Mesenchymal stem cell (in vitro differentiated cells and primary cell): ENCODE data around the gene TCP11L2.

Experiments
- DNase-seq: peaks from one replicate; pipeline ENCODE4 v3.0.0-alpha.2; 2013
- H2AFZ ChIP-seq: one replicate; pipeline ENCODE4 v1.6.1; 2013; ENCODE audit warnings: low read depth, mild to moderate bottlenecking, control low read depth, inconsistent platforms, low read length, moderate library complexity
- H2AK5ac ChIP-seq: 2 replicates; pipeline ENCODE4 v1.6.1; 2013; ENCODE audit warnings: low read length, moderate library complexity, mild to moderate bottlenecking, inconsistent platforms; ENCODE audit not compliant: severe bottlenecking
- H2BK120ac ChIP-seq: one replicate; pipeline ENCODE4 v1.6.1; 2013; ENCODE audit warnings: low read depth, mild to moderate bottlenecking, inconsistent platforms, low read length, moderate library complexity
- H2BK12ac ChIP-seq, 2 experiments: one replicate each; pipeline ENCODE4 v1.6.1; 2013; ENCODE audit warnings: inconsistent platforms in 2 of 2, low read length in 2 of 2, mild to moderate bottlenecking in 2 of 2, moderate library complexity in 2 of 2, control low read depth in 1 of 2
- H2BK15ac ChIP-seq: one replicate; pipeline ENCODE4 v1.6.1; 2013; ENCODE audit warnings: mild to moderate bottlenecking, low read depth, inconsistent platforms; ENCODE audit not compliant: poor library complexity, severe bottlenecking
- H2BK5ac ChIP-seq: 2 replicates; pipeline ENCODE4 v1.6.1; 2013; ENCODE audit warnings: low read depth, mild to moderate bottlenecking, low read length, control low read depth, inconsistent platforms; ENCODE audit not compliant: poor library complexity, severe bottlenecking
- H3K14ac ChIP-seq, 2 experiments: one replicate each; pipeline ENCODE4 v1.6.1; 2013; ENCODE audit warnings: inconsistent platforms in 2 of 2, low read length in 2 of 2, control low read depth in 1 of 2, mild to moderate bottlenecking in 1 of 2, moderate library complexity in 1 of 2
- H3K18ac ChIP-seq, 2 experiments: one replicate each; pipeline ENCODE4 v1.6.1; 2013; ENCODE audit warnings: inconsistent platforms in 2 of 2, low read length in 2 of 2, control low read depth in 1 of 2, low read depth in 1 of 2, mild to moderate bottlenecking in 1 of 2
- H3K23ac ChIP-seq, 2 experiments: one replicate each; pipeline ENCODE4 v1.6.1; 2013; ENCODE audit warnings: inconsistent platforms in 2 of 2, low read length in 2 of 2, mild to moderate bottlenecking in 2 of 2, moderate library complexity in 2 of 2, control low read depth in 1 of 2
- H3K27ac ChIP-seq: 2 replicates; pipeline ENCODE4 v1.5.1; 2013; ENCODE audit warnings: mild to moderate bottlenecking, moderate library complexity, low read length, control low read depth, inconsistent platforms; ENCODE audit not compliant: poor library complexity, severe bottlenecking
- H3K27me3 ChIP-seq, 2 experiments: 2 replicates each; pipeline versions ENCODE4 v1.6.1 to v1.7.0; 2013; ENCODE audit warnings: low read length in 2 of 2, mild to moderate bottlenecking in 2 of 2, moderate library complexity in 2 of 2, control low read depth in 1 of 2, inconsistent platforms in 1 of 2; ENCODE audit not compliant: control insufficient read depth in 1 of 2, insufficient read depth in 1 of 2
- H3K36me3 ChIP-seq, 2 experiments: 2 replicates each; pipeline versions ENCODE4 v1.6.1 to v1.7.0; 2013; ENCODE audit warnings: low read length in 2 of 2, control low read depth in 1 of 2, inconsistent platforms in 1 of 2, low read depth in 1 of 2, mild to moderate bottlenecking in 1 of 2; ENCODE audit not compliant: insufficient read depth in 2 of 2, control insufficient read depth in 1 of 2
- H3K4ac ChIP-seq, 2 experiments: one replicate each; pipeline ENCODE4 v1.6.1; 2013; ENCODE audit warnings: inconsistent platforms in 2 of 2, low read length in 2 of 2, mild to moderate bottlenecking in 2 of 2, moderate library complexity in 2 of 2, control low read depth in 1 of 2, low read depth in 1 of 2
- H3K4me1 ChIP-seq: 2 replicates; pipeline ENCODE4 v1.6.1; 2013; ENCODE audit warnings: low read depth, low read length, control low read depth; ENCODE audit not compliant: control insufficient read depth, insufficient read depth
- H3K4me2 ChIP-seq: 2 replicates; pipeline ENCODE4 v1.6.1; 2013; ENCODE audit warnings: low read length, mild to moderate bottlenecking, inconsistent platforms; ENCODE audit not compliant: poor library complexity, severe bottlenecking
- H3K4me3 ChIP-seq, 2 experiments: 2 replicates each; pipeline versions ENCODE4 v1.5.1 to v1.7.0; 2013; ENCODE audit warnings: low read length in 2 of 2, mild to moderate bottlenecking in 2 of 2, control low read depth in 1 of 2, low read depth in 1 of 2; ENCODE audit not compliant: insufficient read depth in 1 of 2
- H3K79me1 ChIP-seq: replicated peaks from 2 replicates; pipeline ENCODE4 v1.6.1; 2013; ENCODE audit warnings: mild to moderate bottlenecking, control low read depth, low read length, inconsistent platforms; ENCODE audit not compliant: poor library complexity, severe bottlenecking
- H3K9ac ChIP-seq: 2 replicates; pipeline ENCODE4 v1.7.0; 2013; ENCODE audit warnings: mild to moderate bottlenecking, low read length, moderate library complexity
- H3K9me3 ChIP-seq: 2 replicates; pipeline ENCODE4 v1.7.0; 2013; ENCODE audit warnings: mild to moderate bottlenecking, low read length; ENCODE audit not compliant: control insufficient read depth
- H4K8ac ChIP-seq: one replicate; pipeline ENCODE4 v1.6.1; 2013; ENCODE audit warnings: inconsistent platforms, mild to moderate bottlenecking, low read length, moderate library complexity
- H4K91ac ChIP-seq: one replicate; pipeline ENCODE4 v1.6.1; 2013; ENCODE audit warnings: mild to moderate bottlenecking, low read length, inconsistent platforms
- WGBS: methylation state at CpG from one replicate; pipeline ENCODE4 v1.1.7; 2013; ENCODE audit warnings: mixed read lengths; 5-methylcytosine and 5-hydroxymethylcytosine counted together

TCP11L2 gene

GRCh38 chr12:106315523-106315922 lies 13.0 kb downstream of the TCP11L2 start:
- Histone ChIP-seq H3K79me1 (no peaks in the 10 kb centered on the region), H3K36me3 (peaks cover 13 to 74% of the 10 kb centered on the region in 2 experiments), H3K9me3 (no peaks in the 10 kb centered on the region), H2BK15ac (no peak overlapping the region), H3K4ac (no peak overlapping the region), H3K27me3 (no peaks in the 10 kb centered on the region), H3K14ac (no peak overlapping the region), H2AK5ac (no peak overlapping the region), H2BK5ac (no peak overlapping the region), H3K18ac (no peak overlapping the region), H3K4me2 (no peak overlapping the region), H4K91ac (no peak overlapping the region), H2BK12ac (no peak overlapping the region), H4K8ac (no peak overlapping the region), H3K4me1 (peaks cover 3% of the 10 kb centered on the region), H2BK120ac (no peak overlapping the region), H2AFZ (no peak overlapping the region), H3K23ac (no peak overlapping the region), H3K9ac (no peak overlapping the region), H3K4me3 (no peak overlapping the region), H3K27ac (no peak overlapping the region)
- 70% methylated on average over 3 of the region's 4 CpGs for WGBS
- no peak for DNase-seq

DNA sequence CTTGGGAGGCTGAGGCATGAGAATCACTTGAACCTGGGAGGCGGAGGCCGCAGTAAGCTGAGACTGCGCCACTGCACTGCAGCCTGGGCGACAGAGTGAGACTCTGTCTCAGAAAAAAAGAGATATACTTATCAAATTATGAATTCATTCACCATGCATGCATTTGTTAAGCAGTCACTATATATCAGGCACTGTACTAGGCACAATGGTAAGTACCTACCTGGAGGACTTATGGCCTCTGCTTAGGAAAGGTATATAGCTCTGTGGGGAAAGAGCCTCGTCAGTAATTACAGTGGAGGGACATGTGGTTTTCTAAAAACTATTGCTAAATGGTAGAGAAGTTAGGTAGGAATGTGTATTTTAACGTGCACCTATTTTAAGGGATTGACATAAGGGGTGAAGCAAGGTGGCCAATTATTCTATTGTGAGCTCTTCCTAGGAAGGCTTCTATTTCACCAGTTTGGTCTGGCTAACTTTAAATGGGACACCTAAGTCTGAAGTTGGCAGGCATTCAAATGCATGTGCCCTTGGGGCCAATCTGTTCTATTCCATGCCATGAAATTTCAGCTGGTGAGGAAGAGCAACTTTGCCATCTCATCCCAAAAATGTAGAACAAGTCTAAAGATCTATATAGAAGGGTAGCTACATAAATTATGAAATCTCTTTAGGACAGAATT lies 15.0 kb downstream of the TCP11L2 start:
- H3K9me3 ChIP-seq = no peaks in the 10 kb centered on the region
- no peak for DNase-seq
- no peak overlapping the region for H2BK120ac ChIP-seq
- no peak overlapping the region for H3K23ac ChIP-seq
- H3K18ac ChIP-seq = no peak overlapping the region
- H2BK15ac ChIP-seq = no peak overlapping the region
- H2BK12ac ChIP-seq = no peak overlapping the region
- H3K4me2 ChIP-seq = no peak overlapping the region
- H4K8ac ChIP-seq = no peak overlapping the region
- no peaks in the 10 kb centered on the region for H3K79me1 ChIP-seq
- no peak overlapping the region for H3K14ac ChIP-seq
- H3K9ac ChIP-seq = no peak overlapping the region
- H3K27ac ChIP-seq = no peak overlapping the region
- no peak overlapping the region for H3K4me3 ChIP-seq
- peaks cover 24 to 80% of the 10 kb centered on the region in 2 experiments for H3K36me3 ChIP-seq
- H2AFZ ChIP-seq = no peak overlapping the region
- 95% methylated on average over 6 of the region's 6 CpGs for WGBS
- no peak overlapping the region for H2AK5ac ChIP-seq
- H2BK5ac ChIP-seq = no peak overlapping the region
- no peaks in the 10 kb centered on the region for H3K4me1 ChIP-seq
- no peaks in the 10 kb centered on the region for H3K27me3 ChIP-seq
- H3K4ac ChIP-seq = no peak overlapping the region
- H4K91ac ChIP-seq = no peak overlapping the region

DNA sequence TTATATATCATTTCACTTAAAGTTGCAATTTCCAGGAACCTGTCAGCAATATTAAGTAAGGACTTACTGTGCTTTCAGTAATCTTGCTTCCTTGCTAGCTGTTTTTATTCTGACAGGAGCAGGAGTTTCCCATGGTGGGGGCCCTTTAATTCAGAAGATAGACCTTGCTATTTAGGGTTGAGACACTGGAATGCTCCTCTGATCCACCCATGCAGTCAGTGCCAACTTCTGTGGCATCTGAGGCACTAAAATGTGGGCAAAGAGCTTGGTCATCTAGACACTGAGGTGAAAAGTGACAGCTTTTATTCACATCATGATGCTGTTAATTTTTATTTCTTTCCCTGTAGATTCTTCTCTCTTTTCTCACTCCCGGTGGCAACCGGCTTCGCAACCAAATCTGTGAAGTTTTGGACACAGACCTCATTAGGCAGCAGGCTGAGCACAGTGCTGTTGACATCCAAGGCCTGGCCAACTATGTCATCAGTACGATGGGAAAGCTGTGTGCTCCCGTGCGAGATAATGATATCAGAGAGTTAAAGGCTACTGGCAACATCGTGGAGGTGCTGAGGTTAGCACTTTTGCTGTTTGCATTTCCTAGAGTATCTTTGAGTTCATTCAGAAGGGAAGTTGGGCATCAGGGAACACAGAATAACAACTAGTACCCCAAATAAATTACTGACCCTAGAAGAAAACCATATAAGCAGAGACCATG lies 18.8 kb downstream of the TCP11L2 start:
- Histone ChIP-seq H3K4me2 (no peak overlapping the region), H3K9me3 (no peaks in the 10 kb centered on the region), H3K9ac (no peak overlapping the region), H3K18ac (no peak overlapping the region), H3K36me3 (peaks cover 29 to 86% of the 10 kb centered on the region in 2 experiments), H3K27me3 (no peaks in the 10 kb centered on the region), H3K79me1 (no peaks in the 10 kb centered on the region), H3K4me3 (no peak overlapping the region), H3K4me1 (no peaks in the 10 kb centered on the region), H4K8ac (no peak overlapping the region), H2BK12ac (no peak overlapping the region), H4K91ac (no peak overlapping the region), H2AK5ac (no peak overlapping the region), H3K23ac (no peak overlapping the region), H2BK120ac (no peak overlapping the region), H3K4ac (no peak overlapping the region), H3K14ac (no peak overlapping the region), H2BK15ac (no peak overlapping the region), H3K27ac (no peak overlapping the region), H2AFZ (no peak overlapping the region), H2BK5ac (no peak overlapping the region)
- WGBS = 92% methylated on average over 7 of the region's 7 CpGs
- no peak for DNase-seq

- Histone ChIP-seq H3K9me3 (no peaks in the 10 kb centered on the region), H3K4me3 (no peak overlapping the region), H2BK5ac (no peak overlapping the region), H3K27me3 (no peaks in the 10 kb centered on the region), H2AK5ac (no peak overlapping the region), H3K36me3 (peaks cover 22 to 73% of the 10 kb centered on the region in 2 experiments), H3K14ac (no peak overlapping the region), H4K8ac (no peak overlapping the region), H2BK12ac (no peak overlapping the region), H2BK15ac (no peak overlapping the region), H3K9ac (no peak overlapping the region), H3K23ac (no peak overlapping the region), H2AFZ (no peak overlapping the region), H3K4ac (no peak overlapping the region), H3K4me1 (no peaks in the 10 kb centered on the region), H3K79me1 (no peaks in the 10 kb centered on the region), H2BK120ac (no peak overlapping the region), H3K4me2 (no peak overlapping the region), H3K27ac (no peak overlapping the region), H3K18ac (no peak overlapping the region), H4K91ac (no peak overlapping the region)
- WGBS = 86% methylated on average over 2 of the region's 2 CpGs
- DNase-seq = no peak
Measured at GRCh38 chr12:106323537-106323936, 21.0 kb downstream of the TCP11L2 start.
